ENCODE measurements around the gene SLC6A5.

The SLC6A5 gene

DNA sequence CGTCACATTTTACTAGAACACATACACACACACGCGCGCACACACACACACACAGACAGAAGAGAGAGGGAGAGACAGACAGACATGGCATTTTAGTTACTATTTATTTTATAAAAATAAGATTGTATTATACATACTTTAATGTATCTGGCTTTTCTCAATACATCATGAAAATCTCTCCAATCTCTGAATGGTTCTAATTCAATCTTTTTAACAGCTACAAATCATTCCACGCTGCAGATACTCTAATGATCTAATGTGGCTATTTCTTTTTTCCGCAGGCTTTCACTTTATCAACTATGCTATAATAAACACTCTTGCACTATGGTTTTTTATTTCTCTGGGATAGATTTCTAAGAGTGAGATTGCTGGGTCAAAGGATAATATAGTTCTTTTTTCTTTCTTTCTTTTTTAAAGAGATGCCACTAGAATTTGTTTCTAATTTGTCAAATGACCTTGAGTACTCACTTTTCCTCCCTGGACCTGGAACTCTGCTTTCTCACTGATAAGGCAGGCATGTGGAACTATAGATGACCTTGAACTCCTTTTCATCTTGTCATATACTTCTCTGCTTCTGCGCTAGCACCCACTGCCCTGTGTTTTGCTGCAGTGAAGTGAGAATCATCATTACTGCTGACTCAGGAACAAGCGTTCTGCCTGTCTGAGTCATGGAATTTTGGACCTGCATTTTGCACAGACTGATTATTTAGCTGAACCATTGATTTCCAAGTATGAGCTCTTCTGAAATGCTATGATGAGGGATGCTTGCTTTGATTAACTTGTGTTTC lies 4.9 kb upstream of the SLC6A5 start:
- ChIA-PET POLR2A (no interaction called here), CTCF (interaction anchor here (0.5 to 2.4 kb wide), 3 partner anchors 14 to 30 kb away, joined by 3 to 9 read pairs (median 3); no protein-coding TSS in a partner anchor)
- no peak overlapping the region for H3K4me3 ChIP-seq (ENCODE audit: low read depth, low read length)
- H3K27ac ChIP-seq (ENCODE audit: extremely low read depth, low read depth, low read length): no peak overlapping the region
- H3K4me1 ChIP-seq (ENCODE audit: control insufficient read depth, insufficient read depth, low read length): no peaks in the 10 kb centered on the region
- H3K9me3 ChIP-seq (ENCODE audit: control insufficient read depth, insufficient read depth, low read depth, low read length): no peaks in the 10 kb centered on the region
- TF ChIP-seq ZBTB8A (tag by site-specific recombination; IDR thresholded peaks at IDR 0.05): no peak
- TF ChIP-seq ZNF274 (IDR thresholded peaks at IDR 0.05; ENCODE audit: low read length): no peak
- no peak for TF ChIP-seq ZNF274 (tag by site-specific recombination; IDR thresholded peaks at IDR 0.05; ENCODE audit: borderline replicate concordance)
- TF ChIP-seq ZNF660 (tag by site-specific recombination; IDR thresholded peaks at IDR 0.05): no peak
- TF ChIP-seq ZNF561 (tag by site-specific recombination; IDR thresholded peaks at IDR 0.05; ENCODE audit: borderline replicate concordance): no peak
- TF ChIP-seq ZBTB21 (tag by site-specific recombination; IDR thresholded peaks at IDR 0.05): no peak
- no peak for TF ChIP-seq PBX3 (CRISPR knock-in tag; IDR thresholded peaks at IDR 0.05)
- TF ChIP-seq ZNF324 (tag by site-specific recombination; IDR thresholded peaks at IDR 0.05): no peak
- no peak for TF ChIP-seq ZNF202 (tag by site-specific recombination; IDR thresholded peaks at IDR 0.05; ENCODE audit: borderline replicate concordance)
- TF ChIP-seq ZNF433 (tag by site-specific recombination; IDR thresholded peaks at IDR 0.05; ENCODE audit: low read depth): no peak
- no peak for TF ChIP-seq ZNF639 (tag by site-specific recombination; IDR thresholded peaks at IDR 0.05)
- no peak for TF ChIP-seq ZNF704 (tag by site-specific recombination; IDR thresholded peaks at IDR 0.05)
- no peaks in the 10 kb centered on the region for H3K36me3 ChIP-seq (ENCODE audit: control insufficient read depth in 2 of 2, insufficient read depth in 1 of 2, low read length in 2 of 2)

- POLR2A ChIA-PET: no interaction called here
- Histone ChIP-seq H3K36me3 (ENCODE audit: control insufficient read depth in 2 of 2, insufficient read depth in 1 of 2, low read length in 2 of 2) (no peaks in the 10 kb centered on the region), H3K4me1 (ENCODE audit: control insufficient read depth, insufficient read depth, low read length) (no peaks in the 10 kb centered on the region), H3K27ac (ENCODE audit: extremely low read depth, low read depth, low read length) (no peak overlapping the region), H3K4me3 (ENCODE audit: low read depth, low read length) (no peak overlapping the region), H3K9me3 (ENCODE audit: control insufficient read depth, insufficient read depth, low read depth, low read length) (no peaks in the 10 kb centered on the region)
- no peak for TF ChIP-seq ZBTB49 (tag by site-specific recombination; IDR thresholded peaks at IDR 0.05; ENCODE audit: low read depth)
- CTCF ChIA-PET: interaction anchor here (2.4 kb wide), 1 partner anchor 15 kb away, joined by 9 read pairs; no protein-coding TSS in a partner anchor
Measured at GRCh38 chr11:20595101-20595500, 4.3 kb upstream of the SLC6A5 start.
